Vagina (tissue), 2 donors: ENCODE measurements around the gene IREB2. TPM values are rescaled to one million over a fixed set of nuclear protein-coding genes. Genes with fewer than 3 reads are reported as not detected.

ENCODE experiments used
- DNase-seq, 2 donors: peaks; one replicate each; pipeline ENCODE4 v3.0.0-alpha.2; 2017; ENCODE audit errors: extremely low spot score in 2 of 2
- H3K27ac ChIP-seq: fragments of 200-600 bp; sonication (generic); one replicate; pipeline ENCODE4 v1.5.1; 2019
- H3K27me3 ChIP-seq: fragments of 200-600 bp; sonication (generic); one replicate; pipeline ENCODE4 v1.5.1; 2019
- H3K36me3 ChIP-seq, 2 donors: fragments of 200-600 bp; sonication (generic); one replicate each; pipeline ENCODE4 v1.5.1; 2017 to 2019
- H3K4me1 ChIP-seq: fragments of 200-600 bp; sonication (generic); one replicate; pipeline ENCODE4 v1.5.1; 2019
- H3K4me3 ChIP-seq, 2 donors: fragments of 200-600 bp; sonication (generic); 1 replicate in 1 of 2; 2 replicates in 1 of 2; pipeline ENCODE4 v1.5.1; 2016 to 2019
- H3K9me3 ChIP-seq: fragments of 200-600 bp; sonication (generic); one replicate; pipeline ENCODE4 v1.5.1; 2019
- POLR2A ChIP-seq, 2 donors: fragments of 450-650 bp; IDR thresholded peaks; one replicate each; pipeline ENCODE4 v1.6.1; 2017; ENCODE audit warnings: antibody characterized with exemption in 2 of 2, mild to moderate bottlenecking in 2 of 2, moderate library complexity in 2 of 2
- POLR2AphosphoS5 ChIP-seq, 2 donors: sonication (generic); formaldehyde crosslinking; IDR thresholded peaks; one replicate each; pipeline ENCODE4 v1.9.0; 2017; ENCODE audit warnings: antibody characterized with exemption in 2 of 2, mild to moderate bottlenecking in 2 of 2, low read depth in 1 of 2; ENCODE audit not compliant: insufficient read depth in 1 of 2
- intact Hi-C: fragments of 100-400 bp; cut with DNase I; formaldehyde crosslinking; loops from one replicate; pipeline ENCODE4 v1.15.1; 2023
- total RNA-seq: library from RNA; depleted of rRNA; stranded (reverse); fragments of >200 nt; gene quantifications from one replicate; pipeline ENCODE4 v1.2.3, GENCODE V29; 2016
- TF ChIP-seq, protein P1 (sequence below), 3 experiments: fragments of 450-650 bp in 2 of 3; fragments of 200-600 bp in 1 of 3; sonication (generic) in 1 of 3; IDR thresholded peaks; one replicate each; pipeline ENCODE4 v1.5.1; 2017 to 2019; ENCODE audit warnings: antibody characterized with exemption in 3 of 3, mild to moderate bottlenecking in 2 of 3, moderate library complexity in 2 of 3

The IREB2 gene
- total RNA-seq, 1 donor from 2014 or later = 40.8 TPM

DNA sequence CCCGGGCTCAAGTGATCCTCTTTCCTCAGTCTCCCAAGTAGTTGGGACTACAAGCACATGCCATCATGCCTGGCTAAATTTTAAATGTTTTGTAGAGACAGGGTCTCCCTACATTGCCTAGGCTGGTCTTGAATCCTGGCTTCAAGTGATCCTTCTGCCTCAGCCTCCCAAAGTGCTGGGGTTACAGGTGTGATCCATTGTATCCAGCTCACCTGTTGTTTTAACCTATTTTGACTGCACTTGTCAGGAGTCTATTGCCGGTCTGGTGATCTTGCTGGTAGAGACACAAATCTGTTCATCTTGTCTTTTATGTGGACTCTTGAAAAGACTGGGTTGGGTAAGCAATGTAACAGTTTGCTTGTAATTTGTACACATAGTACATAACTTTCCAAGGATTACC, 7.9 kb downstream of the IREB2 start:
- Histone ChIP-seq H3K4me1 (peaks cover 66% of the 10 kb centered on the region), H3K27me3 (no peaks in the 10 kb centered on the region), H3K4me3 (no peak overlapping the region), H3K27ac (no peak overlapping the region), H3K36me3 (peaks cover 0 to 16% of the 10 kb centered on the region in 2 donors), H3K9me3 (no peaks in the 10 kb centered on the region)
- DNase-seq = no peak
- no peak for TF ChIP-seq POLR2A (IDR thresholded peaks at IDR 0.05)
- TF ChIP-seq, protein P1, sequence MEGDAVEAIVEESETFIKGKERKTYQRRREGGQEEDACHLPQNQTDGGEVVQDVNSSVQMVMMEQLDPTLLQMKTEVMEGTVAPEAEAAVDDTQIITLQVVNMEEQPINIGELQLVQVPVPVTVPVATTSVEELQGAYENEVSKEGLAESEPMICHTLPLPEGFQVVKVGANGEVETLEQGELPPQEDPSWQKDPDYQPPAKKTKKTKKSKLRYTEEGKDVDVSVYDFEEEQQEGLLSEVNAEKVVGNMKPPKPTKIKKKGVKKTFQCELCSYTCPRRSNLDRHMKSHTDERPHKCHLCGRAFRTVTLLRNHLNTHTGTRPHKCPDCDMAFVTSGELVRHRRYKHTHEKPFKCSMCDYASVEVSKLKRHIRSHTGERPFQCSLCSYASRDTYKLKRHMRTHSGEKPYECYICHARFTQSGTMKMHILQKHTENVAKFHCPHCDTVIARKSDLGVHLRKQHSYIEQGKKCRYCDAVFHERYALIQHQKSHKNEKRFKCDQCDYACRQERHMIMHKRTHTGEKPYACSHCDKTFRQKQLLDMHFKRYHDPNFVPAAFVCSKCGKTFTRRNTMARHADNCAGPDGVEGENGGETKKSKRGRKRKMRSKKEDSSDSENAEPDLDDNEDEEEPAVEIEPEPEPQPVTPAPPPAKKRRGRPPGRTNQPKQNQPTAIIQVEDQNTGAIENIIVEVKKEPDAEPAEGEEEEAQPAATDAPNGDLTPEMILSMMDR (IDR thresholded peaks at IDR 0.05) = no peak
- TF ChIP-seq POLR2AphosphoS5 (IDR thresholded peaks at IDR 0.05; ENCODE audit: insufficient read depth in 1 of 2, low read depth in 1 of 2) = no peak
- intact Hi-C loops = no loop called here

GRCh38 chr15:78446551-78446950, 8.5 kb downstream of the IREB2 start:
- Histone ChIP-seq H3K4me1 (peaks cover 64% of the 10 kb centered on the region), H3K27ac (no peak overlapping the region), H3K27me3 (no peaks in the 10 kb centered on the region), H3K4me3 (no peak overlapping the region), H3K9me3 (no peaks in the 10 kb centered on the region), H3K36me3 (peaks cover 0 to 16% of the 10 kb centered on the region in 2 donors)
- DNase-seq = no peak
- intact Hi-C loops = no loop called here
- TF ChIP-seq, protein P1 (IDR thresholded peaks at IDR 0.05) = no peak
- TF ChIP-seq POLR2A (IDR thresholded peaks at IDR 0.05) = no peak
- no peak for TF ChIP-seq POLR2AphosphoS5 (IDR thresholded peaks at IDR 0.05; ENCODE audit: insufficient read depth in 1 of 2, low read depth in 1 of 2)

- Histone ChIP-seq H3K27me3 (no peaks in the 10 kb centered on the region), H3K4me1 (peaks cover 70% of the 10 kb centered on the region), H3K27ac (peak overlapping the region; percentile 76), H3K36me3 (peaks cover 0 to 16% of the 10 kb centered on the region in 2 donors), H3K9me3 (no peaks in the 10 kb centered on the region), H3K4me3 (no peak overlapping the region)
- intact Hi-C loops = no loop called here
- no peak for DNase-seq
- TF ChIP-seq, protein P1 (IDR thresholded peaks at IDR 0.05) = no peak
- no peak for TF ChIP-seq POLR2A (IDR thresholded peaks at IDR 0.05)
- TF ChIP-seq POLR2AphosphoS5 (IDR thresholded peaks at IDR 0.05; ENCODE audit: insufficient read depth in 1 of 2, low read depth in 1 of 2) = no peak
Observed at GRCh38 chr15:78448441-78449219, 10.6 kb downstream of the IREB2 start.

GRCh38 chr15:78449220-78449999, 11.4 kb downstream of the IREB2 start:
- H3K4me1 ChIP-seq = peaks cover 78% of the 10 kb centered on the region
- H3K27me3 ChIP-seq = no peaks in the 10 kb centered on the region
- no peak for DNase-seq
- no peak overlapping the region for H3K4me3 ChIP-seq
- TF ChIP-seq POLR2A (IDR thresholded peaks at IDR 0.05) = no peak
- TF ChIP-seq POLR2AphosphoS5 (IDR thresholded peaks at IDR 0.05; ENCODE audit: insufficient read depth in 1 of 2, low read depth in 1 of 2) = peak in 1 of 2 donors; percentile 44
- H3K9me3 ChIP-seq = no peaks in the 10 kb centered on the region
- H3K27ac ChIP-seq = peak overlapping the region; percentile 76
- peaks cover 0 to 16% of the 10 kb centered on the region in 2 donors for H3K36me3 ChIP-seq
- intact Hi-C loops = no loop called here

DNA sequence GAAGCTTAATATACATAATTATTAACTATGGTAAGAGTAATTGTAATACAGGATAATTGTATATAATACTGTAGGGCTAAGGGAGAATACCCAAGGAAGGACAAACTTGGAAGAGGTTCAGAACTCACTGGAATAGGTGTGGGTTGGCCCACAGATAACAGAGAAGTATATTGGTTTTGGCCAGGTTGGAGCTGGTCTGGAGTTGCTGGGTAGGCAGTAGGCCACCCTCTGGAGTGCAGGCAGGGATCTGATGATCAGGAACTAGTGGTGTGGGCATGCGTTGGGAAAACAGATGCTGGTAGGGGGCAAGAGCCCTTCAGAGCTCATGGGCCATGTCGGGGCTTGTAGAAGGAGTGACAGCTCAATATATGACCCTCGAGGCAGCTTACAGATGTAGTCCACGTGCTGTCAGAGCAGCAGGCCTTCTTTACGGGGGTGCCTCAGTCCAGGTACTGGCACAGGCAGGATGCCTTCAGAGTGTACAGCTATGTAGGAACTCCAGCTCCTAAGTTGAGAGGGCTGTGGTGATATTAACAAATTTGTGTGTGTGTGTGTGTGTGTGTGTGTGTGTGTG, 12.4 kb downstream of the IREB2 start:
- TF ChIP-seq POLR2AphosphoS5 (IDR thresholded peaks at IDR 0.05; ENCODE audit: insufficient read depth in 1 of 2, low read depth in 1 of 2) (no peak), POLR2A (IDR thresholded peaks at IDR 0.05) (no peak)
- TF ChIP-seq, protein P1 (IDR thresholded peaks at IDR 0.05) = no peak
- H3K36me3 ChIP-seq = peaks cover 0 to 13% of the 10 kb centered on the region in 2 donors
- intact Hi-C loops = no loop called here
- H3K9me3 ChIP-seq = no peaks in the 10 kb centered on the region
- no peak for DNase-seq
- H3K27me3 ChIP-seq = no peaks in the 10 kb centered on the region
- H3K4me3 ChIP-seq = no peak overlapping the region
- peaks cover 84% of the 10 kb centered on the region for H3K4me1 ChIP-seq
- H3K27ac ChIP-seq = peak overlapping the region; percentile 53
